ENCODE data around the gene DCST1. TPM values are rescaled to one million over a fixed set of nuclear protein-coding genes. Genes with fewer than 3 reads are reported as not detected.

The DCST1 gene
- total and polyA plus RNA-seq, 2 of the 4 experiments (the other 2 are of a cell fraction): not detected

DNA sequence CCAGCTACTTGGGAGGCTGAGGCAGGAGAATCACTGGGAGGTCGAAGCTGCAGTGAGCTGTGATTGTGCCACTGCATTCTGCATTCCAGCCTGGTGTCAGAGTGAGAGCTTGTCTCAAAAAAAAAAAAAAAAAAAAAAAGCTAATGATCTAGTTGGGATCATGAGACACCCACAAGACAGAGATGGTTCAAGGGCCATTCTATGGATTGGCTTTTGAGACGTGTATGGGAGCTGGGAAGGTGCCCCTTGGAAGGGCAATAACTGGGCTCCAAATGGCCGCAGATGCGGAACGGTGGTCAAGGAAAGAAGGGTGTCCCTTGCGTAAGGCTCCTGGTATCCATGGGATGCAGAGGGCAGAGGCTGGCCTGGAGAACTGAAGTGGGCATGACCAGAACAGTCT is 10.7 kb downstream of the DCST1 start:
- Histone ChIP-seq H3K18ac (ENCODE audit: low read depth, low read length) (no peak overlapping the region), H3K27me3 (ENCODE audit: control insufficient read depth, insufficient read depth, low read length) (peaks cover 13% of the 10 kb centered on the region), H3K4me1 (ENCODE audit: control insufficient read depth, insufficient read depth, low read length) (peaks cover 5% of the 10 kb centered on the region), H2BK5ac (ENCODE audit: low read depth, low read length, poor library complexity, severe bottlenecking) (no peak overlapping the region), H3K4me2 (ENCODE audit: low read depth, low read length) (no peak overlapping the region), H3K23ac (ENCODE audit: low read depth, low read length) (no peak overlapping the region), H3K56ac (ENCODE audit: extremely low read depth, insufficient read depth, low read length) (no peak overlapping the region), H2BK120ac (ENCODE audit: low read depth, low read length) (no peak overlapping the region), H2BK20ac (ENCODE audit: low read depth, low read length) (no peak overlapping the region), H2AK9ac (replicated peaks; ENCODE audit: low read depth, low read length, poor library complexity) (peak overlapping the region; percentile 17), H3K36me3 (ENCODE audit: control insufficient read depth, insufficient read depth, low read length) (no peaks in the 10 kb centered on the region), H2AK5ac (ENCODE audit: low read depth, low read length) (no peak overlapping the region), H3K79me1 (ENCODE audit: low read depth in 1 of 2, low read length in 2 of 2) (no peaks in the 10 kb centered on the region), H4K20me1 (ENCODE audit: insufficient read depth, low read length) (no peaks in the 10 kb centered on the region; the same call in 1 of the 2 replicates), H3K27ac (ENCODE audit: insufficient read depth, low read length) (no peak overlapping the region), H3K14ac (replicated peaks; ENCODE audit: low read depth, low read length) (no peak overlapping the region), H4K5ac (ENCODE audit: low read depth, low read length) (no peak overlapping the region), H4K91ac (ENCODE audit: insufficient read depth, low read depth, low read length) (no peak overlapping the region), H2AFZ (replicated peaks; ENCODE audit: low read length, poor library complexity) (peak overlapping the region; percentile 81), H3K9me1 (ENCODE audit: insufficient read depth, low read length) (peaks cover 5% of the 10 kb centered on the region; the same call in 1 of the 2 replicates), H3K4ac (ENCODE audit: low read depth, low read length) (0 out of 2 replicates have a peak overlapping the region, but pooled peaks have one; percentile 12), H2BK15ac (ENCODE audit: low read depth, low read length) (no peak overlapping the region), H3K9ac (ENCODE audit: low read depth, low read length) (no peak overlapping the region), H3K4me3 (ENCODE audit: insufficient read depth, low read depth, low read length) (no peak overlapping the region), H3K9me3 (ENCODE audit: control insufficient read depth, insufficient read depth, low read length) (no peaks in the 10 kb centered on the region), H4K8ac (ENCODE audit: low read depth in 2 of 2, low read length in 2 of 2) (no peak overlapping the region)
- TF ChIP-seq USF2 (IDR thresholded peaks at IDR 0.05; ENCODE audit: low read depth, low read length) (no peak), CTCF (conservative IDR thresholded peaks at IDR 0.05; ENCODE audit: low read depth, low read length) (no peak), FOS (IDR thresholded peaks at IDR 0.05; ENCODE audit: low read depth, low read length) (no peak), MXI1 (IDR thresholded peaks at IDR 0.05; ENCODE audit: borderline replicate concordance, low read depth, low read length) (no peak), POLR2A (IDR thresholded peaks at IDR 0.05; ENCODE audit: low read depth, low read length) (no peak), MAFK (IDR thresholded peaks at IDR 0.05; ENCODE audit: low read depth, low read length) (no peak), MAZ (IDR thresholded peaks at IDR 0.05; ENCODE audit: borderline replicate concordance, low read depth, low read length) (no peak), NFE2L2 (IDR thresholded peaks at IDR 0.05; ENCODE audit: low read depth, low read length) (no peak), RAD21 (IDR thresholded peaks at IDR 0.05; ENCODE audit: low read length) (no peak), RFX5 (IDR thresholded peaks at IDR 0.05; ENCODE audit: low read depth, low read length) (no peak), CEBPB (IDR thresholded peaks at IDR 0.05; ENCODE audit: low read depth, low read length) (no peak), BHLHE40 (IDR thresholded peaks at IDR 0.05; ENCODE audit: low read depth, low read length) (no peak), SMC3 (IDR thresholded peaks at IDR 0.05; ENCODE audit: low read depth, low read length) (no peak), RCOR1 (IDR thresholded peaks at IDR 0.05; ENCODE audit: insufficient replicate concordance, low read length) (no peak), CHD1 (IDR thresholded peaks at IDR 0.05; ENCODE audit: low read depth, low read length) (no peak)
- TF ChIP-seq, protein P1, sequence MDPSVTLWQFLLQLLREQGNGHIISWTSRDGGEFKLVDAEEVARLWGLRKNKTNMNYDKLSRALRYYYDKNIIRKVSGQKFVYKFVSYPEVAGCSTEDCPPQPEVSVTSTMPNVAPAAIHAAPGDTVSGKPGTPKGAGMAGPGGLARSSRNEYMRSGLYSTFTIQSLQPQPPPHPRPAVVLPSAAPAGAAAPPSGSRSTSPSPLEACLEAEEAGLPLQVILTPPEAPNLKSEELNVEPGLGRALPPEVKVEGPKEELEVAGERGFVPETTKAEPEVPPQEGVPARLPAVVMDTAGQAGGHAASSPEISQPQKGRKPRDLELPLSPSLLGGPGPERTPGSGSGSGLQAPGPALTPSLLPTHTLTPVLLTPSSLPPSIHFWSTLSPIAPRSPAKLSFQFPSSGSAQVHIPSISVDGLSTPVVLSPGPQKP (IDR thresholded peaks at IDR 0.05; ENCODE audit: borderline replicate concordance, low read depth, low read length): no peak
- CTCF ChIA-PET: interaction anchor here (0.8 to 2.4 kb wide), 8 partner anchors 10 to 47 kb away, joined by 3 to 12 read pairs (median 4); no protein-coding TSS in a partner anchor
- POLR2A ChIA-PET (ENCODE audit: unreplicated experiment): interaction anchor here (0.6 kb wide), 1 partner anchor 1105 kb away, joined by 10 read pairs; no protein-coding TSS in a partner anchor
- DNase-seq (no peak), ATAC-seq (ENCODE audit: low read depth) (no peak)
- dilution Hi-C loops (cut with HindIII; ENCODE audit: low sequenced_read_pairs, unreplicated experiment): no loop called here
- intact Hi-C loops (cut with micrococcal nuclease): no loop called here
- WGBS, 2 experiments (ENCODE audit: extremely low coverage in 2 of 2, insufficient read length in 1 of 2): 89% methylated on average over 5 of the region's 6 CpGs; no CpG with 5 or more reads in 1 of the 2 experiments
- in situ Hi-C loops (cut with MboI; ENCODE audit: low sequenced_read_pairs): no loop called here
- no TSS peak for BruUV-seq (replicated peaks)

All from IMR-90 (cell line).